NCI-H446 treated with DMSO at 0.1 percent for 48 hours (cell line): ENCODE measurements around the gene KRTAP5-3.
A peak's percentile ranks its signal among the peaks of the same experiment; 100 is the strongest.
"Not testable (repeated sequence)": the region's sequence is repeated elsewhere in the genome, so short reads cannot be mapped to it uniquely, and the experiment has no call there.

Experiments used
- DNase-seq: peaks from one replicate; lab custom pipeline; 2025; lab: John Stamatoyannopoulos, UW

KRTAP5-3 gene

DNA sequence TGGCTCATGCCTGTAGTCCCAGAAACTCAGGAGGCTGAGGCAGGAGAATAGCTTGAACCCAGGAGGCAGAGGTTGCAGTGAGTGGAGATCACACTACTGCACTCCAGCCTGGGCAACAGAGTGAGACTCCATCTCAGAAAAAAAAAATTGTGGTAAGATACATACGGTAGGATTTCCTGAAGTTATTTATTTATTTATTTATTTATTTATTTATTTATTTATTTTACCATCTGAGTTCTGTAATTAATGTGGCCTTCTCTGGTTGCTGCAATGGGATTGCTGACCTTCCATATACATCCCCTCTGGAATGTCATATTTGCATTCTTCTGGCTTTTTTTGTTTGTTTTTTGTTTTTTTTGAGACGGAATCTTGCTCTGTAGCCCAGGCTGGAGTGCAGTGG lies 25.4 kb downstream of the KRTAP5-3 start:
- not testable (repeated sequence) for DNase-seq

DNA sequence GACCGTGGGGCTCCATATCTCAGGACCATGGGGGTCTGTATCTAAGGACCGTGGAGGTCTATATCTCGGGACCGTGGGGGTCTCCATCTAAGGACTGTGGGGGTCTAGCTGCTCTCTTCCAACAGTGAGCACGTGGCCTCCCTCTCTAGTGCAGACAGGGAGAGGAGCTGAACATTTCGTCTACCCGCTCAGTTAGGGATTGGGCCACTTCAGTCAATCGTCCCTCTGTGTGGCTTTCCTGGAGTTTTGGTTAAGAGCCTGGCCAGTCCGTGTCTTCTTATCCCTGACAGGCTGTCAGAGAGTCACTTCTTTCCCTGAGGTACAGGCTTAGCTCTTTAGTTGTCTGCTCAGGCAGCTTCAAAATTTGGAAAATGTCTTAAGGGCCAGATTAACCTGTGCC lies 26.3 kb downstream of the KRTAP5-3 start:
- DNase-seq: no peak

DNA sequence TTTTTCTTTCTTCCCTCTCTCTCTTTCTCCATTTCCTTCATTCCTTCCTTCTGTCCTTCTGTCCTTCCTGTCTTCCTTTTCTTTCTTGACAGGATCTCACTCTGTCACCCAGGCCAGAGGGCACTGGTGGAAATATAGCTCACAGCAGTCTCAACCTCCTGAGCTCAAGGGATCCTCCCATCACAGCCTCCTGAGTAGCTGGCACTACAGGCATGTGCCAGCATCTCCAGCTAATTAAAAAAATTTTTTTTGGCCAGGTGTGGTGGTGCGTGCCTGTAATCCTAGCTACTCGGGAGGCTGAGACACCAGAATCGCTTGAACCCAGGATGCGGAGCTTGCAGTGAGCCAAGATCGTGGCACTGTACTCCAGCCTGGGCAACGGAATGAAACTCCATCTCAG lies 31.4 kb downstream of the KRTAP5-3 start:
- no peak for DNase-seq

DNA sequence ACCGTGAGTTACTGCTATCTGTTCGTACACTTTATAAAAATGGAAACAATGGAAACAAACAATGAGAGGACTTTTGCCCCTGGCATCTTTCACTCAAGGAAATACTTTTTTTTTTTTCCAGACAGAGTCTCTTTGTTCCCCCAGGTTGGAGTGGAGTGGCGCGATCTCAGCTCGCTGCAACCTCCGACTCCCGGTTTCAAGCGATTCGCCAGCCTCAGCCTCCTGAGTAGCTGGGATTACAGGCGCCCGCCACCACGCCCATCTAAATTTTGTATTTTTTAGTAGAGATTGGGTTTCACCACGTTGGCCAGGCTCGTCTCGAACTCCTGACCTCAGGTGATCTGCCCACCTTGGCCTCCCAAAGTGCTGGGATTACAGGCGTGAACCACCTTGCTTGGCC lies 32.5 kb downstream of the KRTAP5-3 start:
- DNase-seq: not testable (repeated sequence)

DNA sequence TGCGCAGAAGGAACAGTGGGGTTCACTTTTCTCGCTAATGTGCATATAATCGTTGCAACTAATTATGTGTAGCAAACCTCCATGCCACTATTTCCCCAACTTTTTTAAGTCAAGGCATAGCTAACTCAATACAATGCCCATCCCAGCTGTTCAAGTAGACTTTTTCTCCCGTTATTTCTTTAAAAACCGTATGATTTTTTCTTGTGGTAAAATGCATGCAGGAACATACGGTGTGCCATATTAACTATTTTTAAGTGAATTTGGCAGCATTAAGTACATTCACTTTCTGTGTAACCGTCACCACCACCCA lies 33.4 kb downstream of the KRTAP5-3 start:
- no peak for DNase-seq

DNA sequence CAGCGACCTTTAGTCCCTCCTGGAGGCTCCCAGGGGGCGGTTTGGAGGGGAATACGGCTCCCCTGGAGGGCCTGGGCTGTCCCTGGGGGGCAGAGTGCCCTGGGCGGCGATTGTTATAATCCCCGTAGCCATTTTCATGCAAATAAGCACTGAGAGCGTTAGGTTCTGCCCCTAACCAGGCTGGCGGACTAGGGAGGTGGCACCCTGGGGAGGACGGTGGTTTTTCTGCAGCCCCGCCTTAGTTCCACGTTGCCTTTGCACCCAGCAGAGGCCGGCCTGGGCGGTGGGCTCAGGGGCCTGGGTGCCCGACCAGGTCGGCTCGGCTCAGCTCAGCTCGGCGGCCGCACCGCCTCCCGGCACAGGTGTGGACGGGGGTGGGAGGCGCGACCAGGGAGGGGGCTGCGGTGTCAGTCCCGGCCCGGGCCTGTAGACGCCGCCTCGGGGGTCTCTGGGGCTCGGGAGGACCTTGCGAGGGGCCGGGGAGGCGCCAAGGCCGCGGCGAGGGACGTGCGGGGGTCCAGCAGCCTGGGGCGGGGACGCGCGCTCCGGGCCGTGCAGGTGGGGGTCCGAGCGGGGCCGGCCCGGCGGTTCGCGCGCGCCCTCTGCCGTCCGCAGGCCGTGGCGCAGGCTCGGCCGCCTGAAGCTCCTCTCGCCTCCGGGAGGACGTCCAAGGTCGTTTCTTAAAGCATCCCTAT lies 33.9 kb downstream of the KRTAP5-3 start:
- DNase-seq: no peak

DNA sequence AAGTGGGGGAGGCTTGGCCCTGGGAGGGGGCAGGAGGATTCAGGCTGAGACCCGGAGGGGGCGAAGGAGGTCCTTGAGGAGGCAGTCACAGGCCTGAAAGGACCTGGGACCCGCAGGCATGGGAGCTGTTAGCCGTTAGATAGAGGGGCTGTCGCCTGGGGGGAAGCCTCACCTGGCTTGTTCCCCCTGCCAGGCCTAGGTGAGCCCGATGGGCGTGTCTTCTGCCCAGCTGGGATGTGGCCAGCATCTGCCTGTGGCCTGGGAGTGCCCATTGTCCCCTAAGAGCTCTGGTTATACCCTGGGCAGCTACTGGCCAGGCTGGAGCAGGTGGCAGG lies 34.4 kb downstream of the KRTAP5-3 start:
- DNase-seq: no peak

DNA sequence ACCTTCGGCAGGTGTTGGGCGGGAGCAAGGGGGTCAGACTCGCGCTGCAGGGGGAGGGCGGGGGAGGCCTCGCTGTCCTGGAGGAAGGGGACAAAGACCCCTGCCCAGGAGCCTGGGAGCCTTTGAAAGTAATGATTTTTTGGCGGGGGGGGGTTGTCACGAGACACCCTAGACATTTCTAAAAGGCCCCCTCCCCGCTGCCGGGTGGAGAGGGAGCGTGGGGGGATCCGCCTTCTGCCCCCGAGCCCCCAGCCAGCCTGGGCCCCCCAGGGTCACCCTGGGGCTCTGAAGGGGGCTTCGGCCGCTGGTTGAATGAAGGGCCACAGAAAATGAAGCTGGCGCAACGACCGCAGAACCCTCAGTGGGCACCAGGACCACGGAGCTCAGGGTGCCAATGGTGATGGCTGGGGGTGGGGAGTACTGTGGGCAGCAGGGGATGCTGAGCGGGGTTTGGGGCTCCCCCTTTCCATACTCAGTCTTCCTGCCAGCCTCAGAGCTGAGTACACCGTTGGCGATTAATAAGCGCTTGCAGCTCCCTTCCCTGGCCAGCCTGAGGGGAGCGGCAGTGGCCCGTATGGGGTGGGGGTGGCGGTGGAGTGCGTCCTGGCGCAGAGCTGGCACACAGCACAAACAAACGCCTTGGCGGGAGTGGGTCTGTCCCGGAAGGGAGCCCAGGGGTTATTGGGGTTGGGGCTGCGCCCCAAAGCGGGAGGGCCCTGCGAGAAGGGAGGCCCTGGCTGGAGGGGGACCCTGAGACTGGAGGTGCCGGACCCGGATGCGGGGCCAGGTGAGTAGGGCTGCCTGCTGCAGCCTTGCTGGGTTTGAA lies 35.0 kb downstream of the KRTAP5-3 start:
- no peak for DNase-seq

DNA sequence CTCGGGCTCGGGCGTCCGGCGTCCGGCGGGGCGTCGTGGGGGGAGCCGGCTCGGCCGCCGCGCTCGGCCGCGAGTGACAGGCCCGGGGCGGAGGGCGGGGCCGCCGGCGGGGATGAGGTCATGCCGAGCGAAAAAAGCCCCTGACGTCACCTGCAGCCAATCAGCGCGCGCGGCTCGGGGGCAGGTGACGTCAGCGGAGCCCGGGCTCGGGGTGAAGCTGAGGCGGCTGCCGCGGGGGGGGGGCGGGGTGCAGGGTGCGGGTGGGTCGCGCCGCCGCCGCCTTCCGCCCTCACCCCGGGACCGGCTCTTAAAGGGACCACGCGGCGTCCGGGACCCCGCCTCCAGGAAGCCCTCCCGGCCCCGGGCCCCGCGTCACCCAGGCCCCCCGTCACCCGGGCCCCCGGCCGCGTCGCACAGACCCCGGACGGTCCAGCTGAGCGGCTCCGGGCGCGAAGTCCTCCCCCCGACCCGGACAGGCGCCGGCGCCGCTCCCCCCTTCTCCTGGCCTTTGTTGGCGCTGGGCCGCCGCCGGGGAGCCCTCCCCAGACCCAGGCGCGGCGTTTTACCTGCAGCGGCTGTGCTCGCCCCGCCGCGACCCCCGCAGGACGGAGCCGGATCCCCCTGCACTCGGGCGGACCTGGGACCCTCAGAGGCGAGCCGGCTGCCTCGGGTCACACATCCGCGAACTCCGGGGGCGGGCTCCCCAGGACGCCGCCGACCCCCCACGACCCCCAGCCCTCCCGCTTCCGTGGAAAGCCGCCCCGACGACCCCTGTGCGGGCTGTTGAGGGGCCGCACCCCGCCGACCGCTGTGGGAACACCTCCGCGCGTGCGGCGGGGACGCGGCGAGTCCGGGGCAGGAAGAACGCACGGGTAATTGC lies 35.8 kb downstream of the KRTAP5-3 start, which contains the start of gene DUSP8:
Gene DUSP8 (minus strand): TSS at position 75 of the 880 bp plus-strand sequence. CDS start 6,445 bp downstream, outside the sequence.
- DNase-seq: peak; percentile 83

DNA sequence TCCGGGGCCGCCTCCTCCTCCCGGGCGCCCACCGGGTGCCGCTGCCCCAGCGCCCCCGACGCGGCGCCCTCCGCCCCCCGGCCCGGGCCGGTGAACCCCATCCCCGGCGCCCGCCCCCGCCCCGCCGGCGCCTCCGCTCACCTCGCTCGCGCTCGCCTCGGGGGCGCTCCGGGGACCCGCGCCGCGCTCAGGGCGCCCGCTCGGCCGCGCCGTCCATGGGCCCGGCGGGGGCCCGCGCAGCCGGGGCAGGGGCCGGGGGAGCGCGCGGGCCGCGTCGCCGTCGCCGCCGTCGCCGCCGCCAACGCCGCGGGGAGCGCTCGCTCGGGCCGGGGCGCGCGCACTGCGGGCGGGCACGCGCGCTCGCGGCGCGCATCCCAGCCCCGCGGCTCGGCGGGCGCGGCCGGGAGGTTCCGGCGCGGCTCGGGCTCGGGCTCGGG lies 36.5 kb downstream of the KRTAP5-3 start:
- no peak for DNase-seq

DNA sequence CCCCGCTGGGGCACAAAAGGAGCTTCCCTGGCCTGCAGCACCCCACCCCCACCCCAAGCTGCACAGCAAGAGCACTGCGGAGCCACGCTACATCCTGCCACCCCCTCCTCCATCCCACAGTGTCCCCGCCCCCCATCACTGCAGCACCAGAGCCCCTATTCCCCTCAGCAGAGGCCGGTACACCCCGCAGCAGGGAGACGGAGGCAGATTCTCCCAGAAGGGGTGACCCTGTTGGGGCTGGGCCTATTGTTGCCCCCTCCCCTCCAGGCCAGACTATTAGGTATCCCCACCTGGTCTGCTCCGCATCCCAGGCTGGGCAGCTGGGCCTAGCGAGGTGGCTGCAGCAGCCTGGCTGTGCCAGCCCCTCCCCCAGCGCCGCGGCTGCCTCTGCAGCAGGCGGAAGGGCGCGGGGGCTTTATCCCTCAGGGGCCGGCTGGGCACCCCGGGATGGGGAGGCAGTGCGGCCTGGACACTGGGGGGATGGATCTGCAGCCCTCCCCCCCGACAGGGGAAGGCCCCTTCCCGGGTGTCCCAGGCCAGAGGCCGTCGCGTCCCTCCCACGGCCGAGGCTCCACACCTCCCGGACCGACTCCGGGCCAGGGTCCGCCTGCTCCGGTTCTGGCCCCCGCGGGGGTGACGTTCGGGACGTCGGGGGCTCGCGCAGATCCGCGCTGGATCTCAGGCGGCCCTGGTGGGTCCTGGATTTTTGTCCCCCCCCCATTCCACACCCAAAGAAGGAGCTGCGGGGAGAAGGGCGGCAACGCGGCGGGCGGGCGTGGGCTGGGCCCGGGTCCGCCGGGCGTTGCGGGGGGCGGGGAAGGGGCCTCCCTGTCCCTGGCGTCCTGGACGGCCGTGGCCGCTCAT lies 37.1 kb downstream of the KRTAP5-3 start:
- no peak for DNase-seq

DNA sequence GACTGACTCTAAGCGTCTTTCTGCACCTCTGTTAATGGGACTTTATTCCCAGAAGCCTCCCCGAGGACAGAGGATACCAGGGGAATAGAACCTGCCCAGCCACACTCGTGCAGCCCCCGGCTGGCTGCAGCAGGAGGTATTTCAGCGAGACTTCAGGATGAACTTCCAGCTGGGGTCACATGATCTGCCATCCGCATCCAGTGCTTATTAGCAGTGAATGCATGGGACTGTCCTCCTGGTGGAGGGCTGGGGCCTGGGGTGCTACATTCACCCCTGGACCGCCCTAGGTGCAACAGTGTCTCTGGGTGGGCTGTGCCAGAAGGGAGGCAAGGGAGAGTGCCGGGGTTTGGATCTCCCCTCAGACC lies 37.8 kb downstream of the KRTAP5-3 start:
- no peak for DNase-seq

DNA sequence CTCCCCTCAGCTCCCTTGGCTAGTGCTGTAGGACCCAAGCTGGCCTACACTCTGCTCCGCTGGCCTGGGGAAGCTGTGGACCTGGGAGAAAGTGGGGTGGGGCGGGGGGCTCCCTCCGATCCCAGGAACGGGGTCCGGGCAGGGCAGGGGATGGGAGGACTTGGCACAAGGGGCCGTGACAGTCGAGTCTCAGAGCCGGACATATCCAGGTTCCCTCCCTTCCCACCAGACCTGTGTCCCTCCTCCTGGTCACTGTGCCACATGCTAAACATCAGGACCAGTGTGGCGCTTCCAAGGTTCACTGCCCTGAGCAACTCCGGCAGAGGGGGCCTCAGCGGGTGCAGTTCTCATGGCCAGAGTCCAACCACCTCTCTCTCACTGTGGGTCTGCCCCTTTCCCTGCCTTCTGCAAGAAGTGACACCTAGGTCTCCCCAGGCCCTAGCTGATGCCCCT lies 38.2 kb downstream of the KRTAP5-3 start:
- no peak for DNase-seq

DNA sequence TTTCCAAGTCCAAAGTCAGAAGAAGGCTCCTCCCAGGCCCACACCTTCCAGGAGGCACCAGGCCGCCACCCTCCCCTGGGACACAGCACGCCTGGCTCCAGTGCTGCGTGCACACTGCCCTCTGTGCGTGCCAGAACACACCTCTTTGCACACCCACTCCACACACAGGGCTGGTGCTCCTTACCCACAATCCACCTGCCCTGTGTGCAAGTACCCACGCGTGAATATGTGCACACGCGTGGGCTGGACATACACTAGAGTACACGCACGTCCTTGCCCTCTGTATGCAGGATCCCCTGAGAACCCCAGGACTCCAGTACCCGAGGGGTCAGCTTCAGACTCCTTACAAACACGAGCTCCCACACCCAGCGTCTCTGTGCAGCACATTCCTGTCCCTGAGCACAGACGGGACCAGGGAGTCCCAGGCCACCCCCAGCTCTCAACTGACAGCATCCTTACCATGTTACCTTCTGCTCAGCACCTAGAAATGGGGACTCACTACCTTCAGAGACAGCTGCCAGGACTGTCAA lies 38.9 kb downstream of the KRTAP5-3 start:
- DNase-seq: no peak

DNA sequence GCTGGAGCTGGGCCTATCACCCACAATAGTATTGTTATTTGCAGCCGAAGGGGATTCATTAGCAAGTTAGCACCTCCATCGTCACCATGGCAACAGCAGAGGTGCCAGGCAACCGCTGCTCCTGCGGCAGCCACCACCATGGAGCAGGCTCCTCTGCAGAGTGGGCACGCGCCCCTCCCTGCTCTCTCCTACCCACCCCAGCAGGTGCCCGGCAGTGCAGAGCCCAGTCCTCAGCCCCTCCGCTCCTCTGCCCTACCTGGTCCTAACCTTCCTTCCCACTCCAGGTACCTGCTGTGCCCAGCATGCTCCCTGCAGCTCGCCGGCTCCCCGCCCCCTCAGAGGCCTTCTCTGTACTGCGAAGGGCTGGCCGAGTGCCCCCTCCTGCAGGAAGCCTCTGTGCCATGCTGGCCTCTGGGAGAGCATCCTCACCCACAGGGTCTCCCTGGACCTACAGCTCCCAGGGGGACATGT lies 39.8 kb downstream of the KRTAP5-3 start:
- no peak for DNase-seq

DNA sequence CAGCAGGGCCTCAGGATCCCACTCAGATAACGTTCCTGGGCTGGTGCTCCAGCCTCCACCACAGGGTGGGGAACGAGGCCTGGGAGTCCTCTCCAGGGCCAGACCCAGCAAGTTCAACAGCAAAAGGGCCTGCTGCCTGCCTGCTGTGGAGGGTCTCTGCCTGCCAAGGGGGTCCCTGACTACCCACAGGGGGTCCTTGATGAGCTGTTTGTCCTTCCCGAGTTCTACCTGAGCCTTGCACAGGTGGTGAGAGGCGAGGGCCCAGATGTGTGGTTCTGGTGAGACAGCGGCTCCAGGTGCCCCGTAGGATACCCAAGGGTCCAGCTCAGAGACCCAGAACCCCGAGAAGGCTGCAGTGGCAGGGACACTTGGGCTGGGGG lies 40.6 kb downstream of the KRTAP5-3 start:
- DNase-seq: no peak

DNA sequence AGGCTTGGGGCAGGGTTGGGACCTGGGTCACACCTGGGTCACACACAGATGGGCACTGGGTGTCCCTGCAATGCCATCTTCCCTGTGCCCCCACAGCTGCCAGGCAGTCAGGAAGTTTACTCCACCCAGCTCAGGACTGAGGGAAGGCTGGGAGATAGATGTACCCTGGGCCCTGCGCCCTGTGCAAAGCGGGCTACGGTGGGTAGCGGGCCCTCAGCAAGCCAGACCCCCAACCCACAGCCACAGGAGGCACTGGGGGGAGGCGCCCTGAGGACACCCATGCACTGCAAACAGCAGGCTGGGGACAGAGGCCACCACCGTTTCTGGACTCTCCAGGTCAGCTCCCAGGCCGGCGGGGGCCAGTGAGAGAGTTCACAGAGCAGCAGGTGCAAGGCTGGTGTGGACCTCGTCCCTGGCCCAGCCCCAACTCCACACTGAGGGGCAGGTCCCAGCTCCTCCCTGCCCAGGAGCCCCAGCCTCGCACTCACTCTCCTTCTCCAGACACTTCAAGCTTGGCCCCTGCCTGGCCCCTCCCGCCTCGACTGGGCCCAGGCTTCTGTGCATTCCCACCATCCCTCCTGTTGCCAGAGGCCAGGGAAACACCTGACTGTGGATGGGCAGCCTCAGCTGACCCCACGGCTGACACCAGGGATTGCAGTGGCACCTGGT lies 41.1 kb downstream of the KRTAP5-3 start:
- DNase-seq: no peak

DNA sequence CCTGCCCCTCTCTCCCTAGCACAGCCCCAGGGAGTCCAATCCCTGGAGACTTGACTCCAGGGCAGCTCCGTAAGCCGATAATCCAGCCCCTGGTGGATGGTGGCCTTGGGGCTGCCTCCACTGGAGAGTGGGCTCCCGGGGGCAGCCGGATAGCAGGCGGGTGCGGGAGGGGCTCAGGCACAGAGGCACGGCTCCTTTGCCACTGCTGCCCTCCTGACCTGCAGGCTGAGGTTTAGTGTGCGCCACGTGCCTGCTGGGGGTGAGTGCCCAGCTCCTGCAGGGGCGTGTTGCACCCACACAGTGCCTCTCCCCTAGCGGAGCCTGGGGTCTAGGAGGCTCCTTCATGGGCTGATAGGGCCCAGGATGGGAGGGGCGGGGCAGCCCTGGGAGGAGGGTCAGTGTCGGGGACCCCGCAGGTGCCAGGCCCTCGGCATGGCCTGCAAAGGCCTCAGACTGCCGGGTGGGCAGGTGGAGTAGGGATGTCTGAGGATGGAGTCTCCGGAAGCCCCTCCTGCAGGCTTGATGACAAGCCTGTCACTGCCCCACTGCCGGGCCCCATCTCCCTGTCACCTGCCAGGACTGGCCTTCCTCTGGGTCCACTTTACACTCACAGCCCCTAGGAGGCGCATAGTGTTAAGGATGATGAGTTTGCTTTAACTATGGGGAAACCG lies 41.7 kb downstream of the KRTAP5-3 start:
- DNase-seq: no peak

DNA sequence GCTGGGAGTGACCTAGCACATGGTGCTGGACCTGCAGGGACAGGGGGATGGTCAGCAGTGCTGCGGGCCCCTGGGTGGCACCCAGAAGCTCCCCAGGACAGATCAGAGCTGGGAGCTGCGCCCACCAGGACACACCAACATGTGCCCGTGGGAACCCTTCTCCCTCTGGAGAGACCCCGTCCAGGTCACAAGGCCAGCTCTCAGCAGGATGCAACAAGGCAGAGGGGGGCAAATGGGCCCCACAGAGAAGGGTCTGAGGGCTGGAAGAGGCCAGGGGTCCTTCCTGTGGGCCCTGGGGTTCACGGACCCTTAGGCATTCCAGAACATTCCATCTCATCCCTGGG lies 42.4 kb downstream of the KRTAP5-3 start:
- no peak for DNase-seq

DNA sequence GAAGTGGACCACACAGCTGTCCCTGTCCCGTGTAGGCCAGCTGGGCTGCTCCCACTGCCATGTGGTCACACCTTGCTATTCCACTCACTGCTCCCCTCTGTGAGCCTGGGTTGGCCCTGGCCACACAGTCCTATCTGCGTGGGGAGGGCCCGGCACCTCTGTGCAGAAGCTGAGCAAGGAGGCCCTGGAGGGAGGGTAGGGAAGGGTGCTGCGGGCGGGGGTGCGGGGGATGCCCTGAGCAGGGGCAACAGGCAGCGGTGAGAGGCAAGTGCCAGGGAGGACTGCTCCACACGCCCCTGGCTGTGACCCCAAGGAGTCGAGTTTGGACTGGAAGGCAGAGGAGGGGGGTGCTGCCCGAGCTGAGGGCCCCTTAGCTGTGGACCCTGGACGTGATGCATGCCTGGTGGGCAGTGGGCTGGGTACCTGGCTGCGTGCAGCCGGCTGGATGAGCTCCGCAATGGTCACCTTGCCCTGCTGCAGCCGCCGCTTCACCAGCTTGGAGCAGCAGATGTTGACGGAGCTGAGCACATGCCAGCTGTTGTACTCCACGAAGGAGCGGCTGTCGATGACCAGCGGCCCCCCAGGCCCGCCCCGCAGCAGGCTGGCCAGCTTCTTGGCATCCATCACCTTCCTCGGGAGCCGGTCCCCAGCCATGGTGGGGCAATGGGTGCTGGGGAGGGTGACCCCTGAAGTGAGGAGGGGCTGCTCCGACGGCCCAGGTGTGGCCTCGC lies 42.9 kb downstream of the KRTAP5-3 start:
- no peak for DNase-seq
